GM12878 (cell line): Measurements from ENCODE around the gene SENP8. TPM values are rescaled to one million over a fixed set of nuclear protein-coding genes. Genes with fewer than 3 reads are reported as not detected.

ENCODE experiments used
- ATAC-seq: fragments of 200-7000 bp; cut with Tn5 transposase; 3 replicates; pipeline ENCODE4 v1.9.1; 2020; ENCODE audit warnings: mild to moderate bottlenecking, moderate library complexity
- BruUV-seq: library from RNA; stranded (reverse); fragments of 400-500 nt; replicated peaks from 2 replicates; lab custom pipeline; 2021; lab: Mats Ljungman, UMichigan
- CTCF ChIA-PET: fragments of 300-600 bp; sonication (Branson Sonifier 250); formaldehyde crosslinking; extraction: SDS; loops from one replicate; lab custom pipeline; 2021; ENCODE audit warnings: inconsistent platforms; lab: Yijun Ruan, JAX
- POLR2A ChIA-PET: fragments of 350-600 bp; formaldehyde crosslinking; extraction: SDS; loops from one replicate; lab custom pipeline; 2021; ENCODE audit warnings: inconsistent platforms; lab: Charles Lee
- RAD21 ChIA-PET: fragments of 300-600 bp; sonication (Branson Sonifier 250); formaldehyde crosslinking; loops from one replicate; lab custom pipeline; 2023; ENCODE audit warnings: antibody characterized with exemption; ENCODE audit not compliant: unreplicated experiment; lab: Charles Lee
- SMC1A ChIA-PET: fragments of 300-600 bp; sonication (Branson Sonifier 250); formaldehyde crosslinking; loops from one replicate; lab custom pipeline; 2023; ENCODE audit not compliant: unreplicated experiment, uncharacterized antibody; lab: Charles Lee
- DNase-seq: peaks from one replicate; pipeline ENCODE4 v3.0.0-alpha.2; 2011; ENCODE audit warnings: low read depth, low spot score
- FAIRE-seq: peaks from 3 replicates; lab custom pipeline; 2011; peaks lifted over from hg19 to GRCh38; lab: Jason Lieb, UNC
- H2AFZ ChIP-seq: 2 replicates; pipeline ENCODE4 v1.6.0; 2011; ENCODE audit warnings: low read depth, low read length, control low read depth; ENCODE audit not compliant: control insufficient read depth
- H3K27ac ChIP-seq: 2 replicates; pipeline ENCODE4 v1.5.1; 2011; ENCODE audit warnings: control low read depth; ENCODE audit not compliant: control insufficient read depth, insufficient read depth
- H3K27me3 ChIP-seq, 2 experiments: replicated peaks in 1 of 2; 2 replicates each; pipeline versions ENCODE4 v1.6.0 to v1.6.1; 2011; ENCODE audit warnings: low read length in 1 of 2; ENCODE audit not compliant: control insufficient read depth in 2 of 2, insufficient read depth in 2 of 2
- H3K36me3 ChIP-seq, 2 experiments: 2 replicates each; pipeline ENCODE4 v1.5.1; 2011; ENCODE audit warnings: low read length in 1 of 2; ENCODE audit not compliant: control insufficient read depth in 2 of 2, insufficient read depth in 2 of 2
- H3K4me1 ChIP-seq: 2 replicates; pipeline ENCODE4 v1.6.1; 2011; ENCODE audit warnings: mild to moderate bottlenecking, low read length, moderate library complexity, mixed read lengths; ENCODE audit not compliant: control insufficient read depth, insufficient read depth
- H3K4me2 ChIP-seq: 2 replicates; pipeline ENCODE4 v1.6.0; 2011; ENCODE audit warnings: control low read depth; ENCODE audit not compliant: control insufficient read depth, insufficient read depth
- H3K4me3 ChIP-seq: fragments of 200-600 bp; sonication (generic); 2 replicates; pipeline ENCODE4 v1.5.1; 2016
- H3K79me2 ChIP-seq: 2 replicates; pipeline ENCODE4 v1.6.0; 2011; ENCODE audit warnings: low read length; ENCODE audit not compliant: control insufficient read depth, insufficient read depth
- H3K9ac ChIP-seq: 2 replicates; pipeline ENCODE4 v1.8.0; 2011; ENCODE audit warnings: low read length, control low read depth, mixed read lengths; ENCODE audit not compliant: control insufficient read depth, insufficient read depth
- H3K9me3 ChIP-seq: replicated peaks from 3 replicates; pipeline ENCODE4 v1.5.1; 2011; ENCODE audit warnings: mild to moderate bottlenecking, low read length; ENCODE audit not compliant: control insufficient read depth, insufficient read depth
- H4K20me1 ChIP-seq: 2 replicates; pipeline ENCODE4 v1.6.0; 2011; ENCODE audit not compliant: control insufficient read depth, insufficient read depth
- ASH2L ChIP-seq: fragments of 300-600, 200-600 bp; sonication (generic); IDR thresholded peaks from 2 replicates; pipeline ENCODE4 v1.6.1; 2017; ENCODE audit warnings: low read depth, mild to moderate bottlenecking, borderline replicate concordance
- CHD1 ChIP-seq: IDR thresholded peaks from 2 replicates; pipeline ENCODE4 v1.6.1; 2012; ENCODE audit warnings: low read depth, low read length, improper control_type of control experiment
- EGR1 ChIP-seq, 2 experiments: IDR thresholded peaks; 1 replicate in 1 of 2; 2 replicates in 1 of 2; pipeline ENCODE4 v1.6.1; 2011 to 2012; ENCODE audit warnings: low read depth in 2 of 2, low read length in 2 of 2, borderline replicate concordance in 1 of 2, mild to moderate bottlenecking in 1 of 2, moderate library complexity in 1 of 2
- FOXM1 ChIP-seq: IDR thresholded peaks from 2 replicates; pipeline ENCODE4 v1.6.1; 2012; ENCODE audit warnings: low read depth, mild to moderate bottlenecking, inconsistent platforms, low read length, moderate library complexity
- KAT2A ChIP-seq: conservative IDR thresholded peaks from 2 replicates; pipeline ENCODE4 v1.6.1; 2011; ENCODE audit warnings: low read depth, low read length; ENCODE audit not compliant: control insufficient read depth
- MYB ChIP-seq: fragments of 150-350 bp; IDR thresholded peaks from 2 replicates; pipeline ENCODE4 v1.6.1; 2014; ENCODE audit warnings: mild to moderate bottlenecking, low read depth, low read length, borderline replicate concordance
- NFYA ChIP-seq: IDR thresholded peaks from 2 replicates; pipeline ENCODE4 v1.6.1; 2011; ENCODE audit warnings: low read depth, mild to moderate bottlenecking, low read length, improper control_type of control experiment, borderline replicate concordance
- SIN3A ChIP-seq: IDR thresholded peaks from 2 replicates; pipeline ENCODE4 v1.6.1; 2012; ENCODE audit warnings: low read depth, low read length, improper control_type of control experiment
- ZNF384 ChIP-seq: IDR thresholded peaks from 2 replicates; pipeline ENCODE4 v1.6.1; 2012; ENCODE audit warnings: low read depth, mild to moderate bottlenecking, low read length, improper control_type of control experiment, borderline replicate concordance
- WGBS: methylation state at CpG from one replicate; pipeline ENCODE4 v1.1.6; 2016; ENCODE audit warnings: low lambda C conversion rate; ENCODE audit not compliant: insufficient replicate concordance, insufficient coverage; ENCODE audit errors: missing lambda C conversion rate; 5-methylcytosine and 5-hydroxymethylcytosine counted together
- in situ Hi-C: fragments of 300-500 bp; cut with MboI; formaldehyde crosslinking; loops from 9 replicates; pipeline ENCODE4 v1.14.3; 2018; ENCODE audit warnings: mixed read lengths
- intact Hi-C: fragments of 100-400 bp; cut with micrococcal nuclease; formaldehyde crosslinking; loops from one replicate; pipeline ENCODE4 v1.14.2; 2022; ENCODE audit not compliant: unreplicated experiment
- polyA plus RNA-seq, 11 experiments: library from polyadenylated mRNA; depleted of rRNA in 4 of 11; unstranded in 6 of 11; stranded (reverse) in 5 of 11; fragments of >200 nt; fragmentation: Nextera tagmentation in 4 of 11; fragmentation: Illumina TruSeq in 1 of 11; extraction: Ambion mirVana in 4 of 11; extraction: Trizol in 1 of 11; gene quantifications; 1 replicate in 1 of 11; 2 replicates in 10 of 11; pipeline versions ENCODE4 v1.2.1 to v1.2.3, GENCODE V29; 2011 to 2016; ENCODE audit warnings: inconsistent platforms in 2 of 11, missing spikeins in 2 of 11, low read depth in 1 of 11
- total RNA-seq, 4 experiments: library from RNA; depleted of rRNA in 3 of 4; stranded (reverse); fragments of >200 nt in 3 of 4; fragmentation: Illumina TruSeq in 1 of 4; extraction: Trizol in 1 of 4; gene quantifications; 2 replicates each; pipeline versions ENCODE4 v1.2.1 to v1.2.3, GENCODE V29; 2013 to 2021
- TF ChIP-seq, protein P1 (sequence below): fragments of 450-650 bp; IDR thresholded peaks from 2 replicates; pipeline ENCODE4 v1.6.1; 2018; ENCODE audit warnings: borderline replicate concordance, mild to moderate bottlenecking; ENCODE audit not compliant: partially characterized antibody
- TF ChIP-seq, protein P2 (sequence below): fragments of 450-650 bp; IDR thresholded peaks from 2 replicates; pipeline ENCODE4 v1.6.1; 2017; ENCODE audit warnings: mild to moderate bottlenecking, moderate library complexity
- TF ChIP-seq, protein P3 (sequence below): fragments of 450-650 bp; IDR thresholded peaks from 2 replicates; pipeline ENCODE4 v1.6.1; 2016; ENCODE audit warnings: mild to moderate bottlenecking
- TF ChIP-seq, protein P4 (sequence below): fragments of 450-650 bp; formaldehyde crosslinking; IDR thresholded peaks from 2 replicates; pipeline ENCODE4 v1.5.0; 2022; ENCODE audit warnings: mild to moderate bottlenecking, missing genetic modification characterization

Gene SENP8
- total and polyA plus RNA-seq, 10 of the 15 experiments (the other 5 are each of a cell fraction or from before 2014, with no cell fraction given): 0.87 to 5.6 (median 2.2) TPM

DNA sequence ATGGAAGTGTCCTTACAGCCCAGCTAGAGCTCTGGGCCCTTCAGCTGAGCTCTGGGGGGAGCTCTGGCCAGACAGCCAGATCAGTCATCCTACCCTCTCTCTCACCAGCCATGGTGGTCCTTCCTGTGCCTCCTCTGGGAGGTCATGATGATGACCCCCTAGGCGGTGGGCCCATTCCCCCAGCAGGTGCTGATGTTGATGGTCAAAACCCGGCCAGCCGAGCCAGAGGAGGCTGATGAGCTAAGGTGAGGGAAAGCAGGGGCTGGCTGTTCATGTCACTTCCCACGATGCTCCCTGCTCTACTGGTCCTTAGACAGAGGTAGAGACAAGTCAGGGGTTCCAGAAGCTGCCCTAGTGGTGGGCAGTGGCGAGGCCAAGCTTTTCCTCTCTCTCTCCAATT lies 44.4 kb downstream of the SENP8 start:
- Histone ChIP-seq H3K9me3 (no peaks in the 10 kb centered on the region), H3K79me2 (no peaks in the 10 kb centered on the region), H2AFZ (no peak overlapping the region), H3K9ac (no peak overlapping the region), H3K4me1 (no peaks in the 10 kb centered on the region), H3K27ac (no peak overlapping the region), H3K4me3 (no peak overlapping the region), H4K20me1 (no peaks in the 10 kb centered on the region), H3K27me3 (no peaks in the 10 kb centered on the region), H3K36me3 (no peaks in the 10 kb centered on the region), H3K4me2 (no peak overlapping the region)
- ChIA-PET CTCF (interaction anchor here (0.8 to 1.3 kb wide), 4 partner anchors 9 to 419 kb away, joined by 3 to 6 read pairs (median 4); no protein-coding TSS in a partner anchor), POLR2A (no interaction called here), SMC1A (interaction anchor here (0.7 kb wide), 2 partner anchors 358 to 424 kb away, joined by 3 read pairs; no protein-coding TSS in a partner anchor), RAD21 (no interaction called here)
- no peak for FAIRE-seq
- WGBS: 71% methylated on average over 5 of the region's 5 CpGs
- in situ Hi-C loops: no loop called here
- intact Hi-C loops: no loop called here
- DNase-seq: no peak
- no peak for ATAC-seq
- no TSS peak for BruUV-seq
- TF ChIP-seq ASH2L: no peak
- TF ChIP-seq KAT2A: no peak
- TF ChIP-seq, protein P1, sequence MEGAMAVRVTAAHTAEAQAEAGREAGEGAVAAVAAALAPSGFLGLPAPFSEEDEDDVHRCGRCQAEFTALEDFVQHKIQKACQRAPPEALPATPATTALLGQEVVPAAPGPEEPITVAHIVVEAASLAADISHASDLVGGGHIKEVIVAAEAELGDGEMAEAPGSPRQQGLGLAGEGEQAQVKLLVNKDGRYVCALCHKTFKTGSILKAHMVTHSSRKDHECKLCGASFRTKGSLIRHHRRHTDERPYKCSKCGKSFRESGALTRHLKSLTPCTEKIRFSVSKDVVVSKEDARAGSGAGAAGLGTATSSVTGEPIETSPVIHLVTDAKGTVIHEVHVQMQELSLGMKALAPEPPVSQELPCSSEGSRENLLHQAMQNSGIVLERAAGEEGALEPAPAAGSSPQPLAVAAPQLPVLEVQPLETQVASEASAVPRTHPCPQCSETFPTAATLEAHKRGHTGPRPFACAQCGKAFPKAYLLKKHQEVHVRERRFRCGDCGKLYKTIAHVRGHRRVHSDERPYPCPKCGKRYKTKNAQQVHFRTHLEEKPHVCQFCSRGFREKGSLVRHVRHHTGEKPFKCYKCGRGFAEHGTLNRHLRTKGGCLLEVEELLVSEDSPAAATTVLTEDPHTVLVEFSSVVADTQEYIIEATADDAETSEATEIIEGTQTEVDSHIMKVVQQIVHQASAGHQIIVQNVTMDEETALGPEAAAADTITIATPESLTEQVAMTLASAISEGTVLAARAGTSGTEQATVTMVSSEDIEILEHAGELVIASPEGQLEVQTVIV: no peak
- TF ChIP-seq, protein P2, sequence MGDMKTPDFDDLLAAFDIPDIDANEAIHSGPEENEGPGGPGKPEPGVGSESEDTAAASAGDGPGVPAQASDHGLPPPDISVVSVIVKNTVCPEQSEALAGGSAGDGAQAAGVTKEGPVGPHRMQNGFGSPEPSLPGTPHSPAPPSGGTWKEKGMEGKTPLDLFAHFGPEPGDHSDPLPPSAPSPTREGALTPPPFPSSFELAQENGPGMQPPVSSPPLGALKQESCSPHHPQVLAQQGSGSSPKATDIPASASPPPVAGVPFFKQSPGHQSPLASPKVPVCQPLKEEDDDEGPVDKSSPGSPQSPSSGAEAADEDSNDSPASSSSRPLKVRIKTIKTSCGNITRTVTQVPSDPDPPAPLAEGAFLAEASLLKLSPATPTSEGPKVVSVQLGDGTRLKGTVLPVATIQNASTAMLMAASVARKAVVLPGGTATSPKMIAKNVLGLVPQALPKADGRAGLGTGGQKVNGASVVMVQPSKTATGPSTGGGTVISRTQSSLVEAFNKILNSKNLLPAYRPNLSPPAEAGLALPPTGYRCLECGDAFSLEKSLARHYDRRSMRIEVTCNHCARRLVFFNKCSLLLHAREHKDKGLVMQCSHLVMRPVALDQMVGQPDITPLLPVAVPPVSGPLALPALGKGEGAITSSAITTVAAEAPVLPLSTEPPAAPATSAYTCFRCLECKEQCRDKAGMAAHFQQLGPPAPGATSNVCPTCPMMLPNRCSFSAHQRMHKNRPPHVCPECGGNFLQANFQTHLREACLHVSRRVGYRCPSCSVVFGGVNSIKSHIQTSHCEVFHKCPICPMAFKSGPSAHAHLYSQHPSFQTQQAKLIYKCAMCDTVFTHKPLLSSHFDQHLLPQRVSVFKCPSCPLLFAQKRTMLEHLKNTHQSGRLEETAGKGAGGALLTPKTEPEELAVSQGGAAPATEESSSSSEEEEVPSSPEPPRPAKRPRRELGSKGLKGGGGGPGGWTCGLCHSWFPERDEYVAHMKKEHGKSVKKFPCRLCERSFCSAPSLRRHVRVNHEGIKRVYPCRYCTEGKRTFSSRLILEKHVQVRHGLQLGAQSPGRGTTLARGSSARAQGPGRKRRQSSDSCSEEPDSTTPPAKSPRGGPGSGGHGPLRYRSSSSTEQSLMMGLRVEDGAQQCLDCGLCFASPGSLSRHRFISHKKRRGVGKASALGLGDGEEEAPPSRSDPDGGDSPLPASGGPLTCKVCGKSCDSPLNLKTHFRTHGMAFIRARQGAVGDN: no peak
- no peak for TF ChIP-seq ZNF384
- no peak for TF ChIP-seq SIN3A
- TF ChIP-seq MYB: no peak
- TF ChIP-seq NFYA: no peak
- TF ChIP-seq FOXM1: no peak
- TF ChIP-seq EGR1 (IDR thresholded peaks at IDR 0.05; ENCODE audit: borderline replicate concordance in 1 of 2, low read depth in 2 of 2, low read length in 2 of 2): no peak
- TF ChIP-seq, protein P3, sequence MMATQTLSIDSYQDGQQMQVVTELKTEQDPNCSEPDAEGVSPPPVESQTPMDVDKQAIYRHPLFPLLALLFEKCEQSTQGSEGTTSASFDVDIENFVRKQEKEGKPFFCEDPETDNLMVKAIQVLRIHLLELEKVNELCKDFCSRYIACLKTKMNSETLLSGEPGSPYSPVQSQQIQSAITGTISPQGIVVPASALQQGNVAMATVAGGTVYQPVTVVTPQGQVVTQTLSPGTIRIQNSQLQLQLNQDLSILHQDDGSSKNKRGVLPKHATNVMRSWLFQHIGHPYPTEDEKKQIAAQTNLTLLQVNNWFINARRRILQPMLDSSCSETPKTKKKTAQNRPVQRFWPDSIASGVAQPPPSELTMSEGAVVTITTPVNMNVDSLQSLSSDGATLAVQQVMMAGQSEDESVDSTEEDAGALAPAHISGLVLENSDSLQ: no peak
- no peak for TF ChIP-seq CHD1
- TF ChIP-seq, protein P4, sequence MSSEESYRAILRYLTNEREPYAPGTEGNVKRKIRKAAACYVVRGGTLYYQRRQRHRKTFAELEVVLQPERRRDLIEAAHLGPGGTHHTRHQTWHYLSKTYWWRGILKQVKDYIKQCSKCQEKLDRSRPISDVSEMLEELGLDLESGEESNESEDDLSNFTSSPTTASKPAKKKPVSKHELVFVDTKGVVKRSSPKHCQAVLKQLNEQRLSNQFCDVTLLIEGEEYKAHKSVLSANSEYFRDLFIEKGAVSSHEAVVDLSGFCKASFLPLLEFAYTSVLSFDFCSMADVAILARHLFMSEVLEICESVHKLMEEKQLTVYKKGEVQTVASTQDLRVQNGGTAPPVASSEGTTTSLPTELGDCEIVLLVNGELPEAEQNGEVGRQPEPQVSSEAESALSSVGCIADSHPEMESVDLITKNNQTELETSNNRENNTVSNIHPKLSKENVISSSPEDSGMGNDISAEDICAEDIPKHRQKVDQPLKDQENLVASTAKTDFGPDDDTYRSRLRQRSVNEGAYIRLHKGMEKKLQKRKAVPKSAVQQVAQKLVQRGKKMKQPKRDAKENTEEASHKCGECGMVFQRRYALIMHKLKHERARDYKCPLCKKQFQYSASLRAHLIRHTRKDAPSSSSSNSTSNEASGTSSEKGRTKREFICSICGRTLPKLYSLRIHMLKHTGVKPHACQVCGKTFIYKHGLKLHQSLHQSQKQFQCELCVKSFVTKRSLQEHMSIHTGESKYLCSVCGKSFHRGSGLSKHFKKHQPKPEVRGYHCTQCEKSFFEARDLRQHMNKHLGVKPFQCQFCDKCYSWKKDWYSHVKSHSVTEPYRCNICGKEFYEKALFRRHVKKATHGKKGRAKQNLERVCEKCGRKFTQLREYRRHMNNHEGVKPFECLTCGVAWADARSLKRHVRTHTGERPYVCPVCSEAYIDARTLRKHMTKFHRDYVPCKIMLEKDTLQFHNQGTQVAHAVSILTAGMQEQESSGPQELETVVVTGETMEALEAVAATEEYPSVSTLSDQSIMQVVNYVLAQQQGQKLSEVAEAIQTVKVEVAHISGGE: no peak
